Measurements from ENCODE around the gene SUSD6.
A peak's percentile ranks its signal among the peaks of the same experiment; 100 is the strongest.
"Not testable (repeated sequence)": the region's sequence is repeated elsewhere in the genome, so short reads cannot be mapped to it uniquely, and the experiment has no call there.

Gene SUSD6

GRCh38 chr14:69696633-69697557 is 85.5 kb downstream of the SUSD6 start:
- DNase-seq = peak; percentile 62

GRCh38 chr14:69698572-69698971 is 87.2 kb downstream of the SUSD6 start:
- DNase-seq = no peak

GRCh38 chr14:69699243-69699642 is 87.8 kb downstream of the SUSD6 start:
- not testable (repeated sequence) for DNase-seq

- no peak for DNase-seq
Measured at GRCh38 chr14:69699748-69700303, 88.4 kb downstream of the SUSD6 start.

- no peak for DNase-seq
Measured at GRCh38 chr14:69700575-69700974, 89.2 kb downstream of the SUSD6 start.

GRCh38 chr14:69701291-69701690 is 89.9 kb downstream of the SUSD6 start:
- DNase-seq = no peak

GRCh38 chr14:69701857-69702256 is 90.5 kb downstream of the SUSD6 start:
- DNase-seq = no peak

- DNase-seq = no peak
Measured at GRCh38 chr14:69703047-69704039, 91.9 kb downstream of the SUSD6 start.

- DNase-seq = no peak
Measured at GRCh38 chr14:69704319-69704718, 92.9 kb downstream of the SUSD6 start.

- no peak for DNase-seq
Measured at GRCh38 chr14:69705706-69706105, 94.3 kb downstream of the SUSD6 start.

GRCh38 chr14:69708049-69708448 is 96.7 kb downstream of the SUSD6 start:
- no peak for DNase-seq

GRCh38 chr14:69708586-69709560 is 97.5 kb downstream of the SUSD6 start:
- peak; percentile 32 for DNase-seq

- DNase-seq = no peak
Measured at GRCh38 chr14:69710378-69710777, 99.0 kb downstream of the SUSD6 start.

- no peak for DNase-seq
Measured at GRCh38 chr14:69711065-69711464, 99.7 kb downstream of the SUSD6 start.

GRCh38 chr14:69711477-69711876 is 100.1 kb downstream of the SUSD6 start:
- no peak for DNase-seq

GRCh38 chr14:69711881-69712560 is 100.6 kb downstream of the SUSD6 start:
- no peak for DNase-seq

GRCh38 chr14:69712599-69713088 is 101.2 kb downstream of the SUSD6 start:
- DNase-seq = no peak

- DNase-seq = no peak
Measured at GRCh38 chr14:69713209-69713781, 101.9 kb downstream of the SUSD6 start.

GRCh38 chr14:69713993-69714679 is 102.7 kb downstream of the SUSD6 start:
- DNase-seq = no peak
